IPS DF 6.9 (cell line): ENCODE measurements around the gene SHISA5.
"Not testable (repeated sequence)": the region's sequence is repeated elsewhere in the genome, so short reads cannot be mapped to it uniquely, and the experiment has no call there.

Source experiments
- DNase-seq: peaks from one replicate; pipeline ENCODE4 v3.0.0-alpha.2; 2013; ENCODE audit warnings: low read depth, low spot score
- H3K27ac ChIP-seq: one replicate; pipeline ENCODE4 v1.5.1; 2013; ENCODE audit warnings: low read length, control low read depth
- H3K27me3 ChIP-seq: 2 replicates; pipeline ENCODE4 v1.6.1; 2013; ENCODE audit warnings: mild to moderate bottlenecking, low read length; ENCODE audit not compliant: control insufficient read depth, insufficient read depth
- H3K36me3 ChIP-seq: 2 replicates; pipeline ENCODE4 v1.6.1; 2013; ENCODE audit warnings: low read length; ENCODE audit not compliant: control insufficient read depth, insufficient read depth
- H3K4me1 ChIP-seq: 2 replicates; pipeline ENCODE4 v1.6.1; 2013; ENCODE audit warnings: low read length; ENCODE audit not compliant: control insufficient read depth, insufficient read depth
- H3K4me3 ChIP-seq: 2 replicates; pipeline ENCODE4 v1.5.1; 2013; ENCODE audit warnings: mild to moderate bottlenecking, low read length
- H3K9me3 ChIP-seq: 2 replicates; pipeline ENCODE4 v1.6.1; 2013; ENCODE audit warnings: low read length, inconsistent platforms; ENCODE audit not compliant: control insufficient read depth, insufficient read depth
- WGBS: extraction: QIAGEN DNeasy Blood & Tissue Kit; methylation state at CpG from one replicate; pipeline ENCODE4 v1.1.7; 2013; ENCODE audit warnings: mixed read lengths, missing lambda C conversion rate; ENCODE audit not compliant: insufficient read length, insufficient coverage; 5-methylcytosine and 5-hydroxymethylcytosine counted together

The SHISA5 gene

DNA sequence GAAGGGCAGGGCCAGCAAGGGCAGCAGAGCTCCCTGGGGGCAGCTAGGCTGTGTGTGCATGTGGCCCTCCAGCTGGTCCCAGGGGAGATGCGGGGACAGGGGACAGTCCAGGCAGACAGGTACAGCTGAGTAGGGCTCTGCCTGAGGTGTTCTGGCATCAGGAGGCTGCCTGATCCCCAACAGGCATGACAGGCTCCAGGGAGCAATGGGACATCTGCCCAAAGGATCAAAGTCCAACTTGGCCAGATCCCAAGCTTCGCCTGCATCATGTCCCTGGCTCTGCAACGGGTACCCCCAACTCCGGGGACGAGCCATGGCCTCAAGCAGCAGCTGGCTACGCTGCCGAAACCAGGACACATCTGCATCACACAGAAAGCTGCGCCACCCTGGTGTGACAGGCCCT lies 35.6 kb downstream of the SHISA5 start:
- Histone ChIP-seq H3K4me1 (peaks cover 7% of the 10 kb centered on the region), H3K27ac (no peak overlapping the region)

DNA sequence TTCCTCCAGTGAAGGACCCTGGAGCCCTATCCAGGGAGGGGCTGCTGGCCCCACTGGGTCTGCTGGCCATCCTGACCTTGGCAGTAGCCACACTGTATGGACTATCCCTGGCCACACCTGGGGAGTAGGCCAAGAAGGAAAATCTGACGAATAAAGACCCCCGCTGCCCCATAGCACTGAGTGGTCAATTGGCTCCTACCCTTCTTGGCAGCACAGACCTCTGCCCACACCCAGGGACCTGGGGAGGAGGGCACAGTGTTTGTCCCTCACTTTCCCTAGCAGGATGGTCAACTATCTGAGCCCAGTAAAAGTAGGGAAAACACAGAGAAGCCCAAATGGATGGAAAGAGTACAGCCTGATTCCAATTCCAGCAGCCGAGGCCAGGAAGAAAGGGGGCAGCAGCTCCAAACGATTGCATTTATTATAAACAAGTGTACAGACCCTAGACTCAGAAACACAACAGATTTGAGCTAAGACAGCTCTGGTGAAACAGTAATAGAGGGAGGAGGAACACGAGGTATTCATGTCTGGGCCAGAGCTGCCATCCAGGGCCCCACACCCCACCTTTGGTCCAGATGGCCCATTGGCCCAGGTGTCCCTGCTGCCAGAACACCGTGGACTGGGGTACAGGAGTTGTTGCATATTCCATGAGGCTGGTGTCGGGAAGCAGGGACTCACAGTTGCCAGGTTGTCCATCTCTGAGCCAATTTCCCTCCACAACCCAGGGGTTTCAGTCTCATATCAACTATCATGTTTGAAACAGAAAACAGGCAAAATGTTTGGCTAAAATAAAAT lies 36.3 kb downstream of the SHISA5 start:
- no peaks in the 10 kb centered on the region for H3K9me3 ChIP-seq
- DNase-seq = no peak
- WGBS = no CpG with 5 or more reads among the region's 7 CpGs
- H3K4me3 ChIP-seq = no peak overlapping the region
- no peak overlapping the region for H3K27ac ChIP-seq
- H3K27me3 ChIP-seq = no peaks in the 10 kb centered on the region
- H3K4me1 ChIP-seq = peaks cover 7% of the 10 kb centered on the region
- peaks cover 28% of the 10 kb centered on the region for H3K36me3 ChIP-seq

More for the DNA sequence above, 35.6 kb downstream of the SHISA5 start:
- Histone ChIP-seq H3K36me3 (peaks cover 28% of the 10 kb centered on the region), H3K9me3 (no peaks in the 10 kb centered on the region), H3K4me3 (no peak overlapping the region), H3K27me3 (no peaks in the 10 kb centered on the region)
- WGBS = no CpG with 5 or more reads among the region's 8 CpGs
- no peak for DNase-seq

DNA sequence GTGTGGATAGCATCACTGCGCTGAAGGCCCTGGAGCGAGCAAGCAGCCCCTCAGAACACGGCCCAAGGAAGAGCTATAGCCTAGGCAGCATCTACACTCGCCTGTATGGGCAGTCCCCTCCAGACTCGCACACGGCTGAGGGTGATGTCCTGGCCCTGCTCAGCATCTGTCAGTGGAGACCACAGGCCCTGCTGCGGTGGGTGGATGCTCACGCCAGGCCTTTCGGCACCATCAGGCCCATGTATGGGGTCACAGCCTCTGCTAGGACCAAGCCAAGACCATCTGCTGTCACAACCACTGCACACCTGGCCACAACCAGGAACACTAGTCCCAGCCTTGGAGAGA lies 36.9 kb downstream of the SHISA5 start:
- Histone ChIP-seq H3K36me3 (peaks cover 28% of the 10 kb centered on the region), H3K27me3 (no peaks in the 10 kb centered on the region), H3K27ac (no peak overlapping the region), H3K4me1 (peaks cover 7% of the 10 kb centered on the region), H3K9me3 (no peaks in the 10 kb centered on the region), H3K4me3 (no peak overlapping the region)
- no peak for DNase-seq
- no CpG with 5 or more reads among the region's 9 CpGs for WGBS

DNA sequence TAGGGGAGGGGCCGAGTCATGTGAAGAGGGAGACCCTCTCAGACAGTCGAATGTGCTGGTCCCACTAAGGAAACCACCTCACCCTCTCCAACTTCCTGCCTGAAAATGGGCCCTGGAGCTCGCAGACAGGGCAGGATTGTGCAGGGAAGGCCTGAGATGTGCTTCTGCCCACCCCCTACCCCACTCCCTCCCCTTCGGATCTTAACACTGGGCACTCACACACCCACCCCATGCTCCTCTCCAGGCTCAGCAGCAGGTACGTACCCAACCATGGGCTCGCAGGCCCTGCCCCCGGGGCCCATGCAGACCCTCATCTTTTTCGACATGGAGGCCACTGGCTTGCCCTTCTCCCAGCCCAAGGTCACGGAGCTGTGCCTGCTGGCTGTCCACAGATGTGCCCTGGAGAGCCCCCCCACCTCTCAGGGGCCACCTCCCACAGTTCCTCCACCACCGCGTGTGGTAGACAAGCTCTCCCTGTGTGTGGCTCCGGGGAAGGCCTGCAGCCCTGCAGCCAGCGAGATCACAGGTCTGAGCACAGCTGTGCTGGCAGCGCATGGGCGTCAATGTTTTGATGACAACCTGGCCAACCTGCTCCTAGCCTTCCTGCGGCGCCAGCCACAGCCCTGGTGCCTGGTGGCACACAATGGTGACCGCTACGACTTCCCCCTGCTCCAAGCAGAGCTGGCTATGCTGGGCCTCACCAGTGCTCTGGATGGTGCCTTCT lies 37.4 kb downstream of the SHISA5 start:
- H3K36me3 ChIP-seq = peaks cover 28% of the 10 kb centered on the region
- H3K4me1 ChIP-seq = peaks cover 7% of the 10 kb centered on the region
- no peak overlapping the region for H3K4me3 ChIP-seq
- H3K9me3 ChIP-seq = no peaks in the 10 kb centered on the region
- DNase-seq = no peak
- H3K27ac ChIP-seq = no peak overlapping the region
- WGBS = no CpG with 5 or more reads among the region's 19 CpGs
- no peaks in the 10 kb centered on the region for H3K27me3 ChIP-seq

DNA sequence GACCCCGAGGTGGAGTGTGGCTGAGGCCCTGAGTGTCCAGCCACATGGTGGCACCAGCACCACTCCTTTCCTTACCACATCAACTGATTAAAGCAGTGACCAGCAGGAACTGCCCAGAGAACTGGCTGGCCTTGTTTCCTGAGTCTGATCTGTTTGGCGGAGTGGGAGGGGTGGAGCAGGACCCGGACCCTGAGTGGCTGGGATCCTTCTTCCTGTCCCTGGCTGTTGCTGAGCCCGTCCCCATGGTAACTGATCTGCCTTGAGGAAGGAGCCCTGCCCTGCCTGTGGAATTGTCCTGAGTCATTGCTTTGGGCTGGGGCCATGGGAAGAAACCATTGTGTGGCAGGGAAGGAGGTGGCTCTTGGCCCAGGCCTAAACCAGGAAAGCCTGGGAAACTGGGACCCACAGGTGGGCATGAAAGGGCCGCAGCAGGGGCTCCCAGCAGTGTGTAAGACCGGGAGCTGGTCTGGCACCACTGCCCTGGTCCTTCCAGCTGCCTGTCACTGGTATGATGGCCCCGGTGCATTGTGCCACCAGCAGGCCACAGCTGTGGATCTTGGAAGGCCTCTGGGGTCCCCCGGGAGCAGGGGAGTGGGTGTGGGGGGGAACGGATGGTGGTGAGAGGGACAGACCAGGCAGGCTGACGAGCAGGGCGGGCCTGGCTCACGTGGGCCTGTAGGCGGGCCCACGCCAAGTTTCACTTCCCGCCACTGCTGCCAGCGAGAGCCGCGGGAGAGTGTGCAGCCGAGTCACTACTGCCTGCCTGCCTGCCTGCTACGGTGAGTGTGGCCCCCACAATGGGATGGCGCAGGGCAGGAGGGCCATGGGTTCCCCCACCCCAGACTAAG lies 38.2 kb downstream of the SHISA5 start:
- Histone ChIP-seq H3K27ac (no peak overlapping the region), H3K27me3 (no peaks in the 10 kb centered on the region), H3K36me3 (peaks cover 31% of the 10 kb centered on the region), H3K4me3 (no peak overlapping the region), H3K9me3 (no peaks in the 10 kb centered on the region), H3K4me1 (peaks cover 7% of the 10 kb centered on the region)
- peak; percentile 95 for DNase-seq
- no CpG with 5 or more reads among the region's 21 CpGs for WGBS

DNA sequence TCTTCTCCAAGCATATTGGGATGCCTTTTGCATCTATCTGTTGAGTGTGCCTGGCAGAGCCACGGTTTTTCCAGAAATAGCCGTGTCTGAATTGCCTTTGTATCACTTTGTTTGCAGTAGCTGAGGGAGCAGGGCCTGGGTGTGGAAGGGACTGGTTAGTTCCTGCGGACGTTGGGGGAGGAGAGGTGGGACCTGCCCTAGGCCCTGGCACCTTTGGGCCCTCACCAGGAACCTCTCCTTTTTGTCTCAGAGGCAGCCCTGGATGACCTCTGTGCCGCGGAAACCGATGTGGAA lies 38.8 kb downstream of the SHISA5 start:
- peaks cover 37% of the 10 kb centered on the region for H3K36me3 ChIP-seq
- peaks cover 7% of the 10 kb centered on the region for H3K4me1 ChIP-seq
- no CpG with 5 or more reads among the region's 7 CpGs for WGBS
- no peak for DNase-seq
- no peaks in the 10 kb centered on the region for H3K9me3 ChIP-seq
- H3K27me3 ChIP-seq = no peaks in the 10 kb centered on the region
- H3K27ac ChIP-seq = no peak overlapping the region
- no peak overlapping the region for H3K4me3 ChIP-seq

DNA sequence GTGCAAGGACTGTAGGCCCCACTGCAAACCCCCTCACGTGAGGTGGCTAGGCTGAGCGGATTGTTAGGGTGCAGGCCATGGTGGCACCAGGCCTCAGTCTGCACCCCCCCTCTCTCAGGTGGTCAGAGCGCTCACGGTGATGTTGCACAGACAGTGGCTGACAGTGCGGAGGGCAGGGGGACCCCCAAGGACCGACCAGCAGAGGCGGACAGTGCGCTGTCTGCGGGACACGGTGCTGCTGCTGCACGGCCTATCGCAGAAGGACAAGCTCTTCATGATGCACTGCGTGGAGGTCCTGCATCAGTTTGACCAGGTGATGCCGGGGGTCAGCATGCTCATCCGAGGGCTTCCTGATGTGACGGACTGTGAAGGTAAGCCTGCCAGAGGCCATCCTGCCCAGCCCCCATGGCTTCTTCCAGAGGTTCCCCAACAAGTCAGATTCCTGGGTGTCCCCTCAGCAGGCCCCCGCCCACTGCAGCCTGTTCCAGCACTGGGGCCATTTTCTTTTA lies 39.2 kb downstream of the SHISA5 start:
- Histone ChIP-seq H3K4me1 (peaks cover 7% of the 10 kb centered on the region), H3K9me3 (no peaks in the 10 kb centered on the region), H3K27me3 (no peaks in the 10 kb centered on the region), H3K36me3 (peaks cover 40% of the 10 kb centered on the region), H3K27ac (no peak overlapping the region), H3K4me3 (no peak overlapping the region)
- DNase-seq = no peak
- no CpG with 5 or more reads among the region's 17 CpGs for WGBS

DNA sequence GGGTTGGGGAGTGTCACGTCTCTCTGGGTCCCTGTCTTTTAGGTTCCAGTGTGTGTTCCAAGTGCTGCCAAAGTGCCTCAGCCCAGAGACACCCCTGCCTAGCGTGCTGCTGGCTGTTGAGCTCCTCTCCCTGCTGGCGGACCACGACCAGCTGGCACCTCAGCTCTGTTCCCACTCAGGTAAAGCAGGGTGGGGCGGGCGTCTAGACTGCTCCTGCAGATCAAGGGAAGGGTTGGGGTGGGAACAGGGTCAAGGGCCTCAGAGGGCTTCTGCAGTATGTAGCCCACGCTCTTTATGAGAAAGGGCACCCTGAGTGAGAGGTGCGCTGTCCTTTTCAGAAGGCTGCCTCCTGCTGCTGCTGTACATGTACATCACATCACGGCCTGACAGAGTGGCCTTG lies 40.3 kb downstream of the SHISA5 start:
- no peak for DNase-seq
- H3K4me3 ChIP-seq = no peak overlapping the region
- no peak overlapping the region for H3K27ac ChIP-seq
- H3K4me1 ChIP-seq = peaks cover 7% of the 10 kb centered on the region
- no peaks in the 10 kb centered on the region for H3K27me3 ChIP-seq
- no CpG with 5 or more reads among the region's 9 CpGs for WGBS
- H3K9me3 ChIP-seq = no peaks in the 10 kb centered on the region
- H3K36me3 ChIP-seq = peaks cover 41% of the 10 kb centered on the region

DNA sequence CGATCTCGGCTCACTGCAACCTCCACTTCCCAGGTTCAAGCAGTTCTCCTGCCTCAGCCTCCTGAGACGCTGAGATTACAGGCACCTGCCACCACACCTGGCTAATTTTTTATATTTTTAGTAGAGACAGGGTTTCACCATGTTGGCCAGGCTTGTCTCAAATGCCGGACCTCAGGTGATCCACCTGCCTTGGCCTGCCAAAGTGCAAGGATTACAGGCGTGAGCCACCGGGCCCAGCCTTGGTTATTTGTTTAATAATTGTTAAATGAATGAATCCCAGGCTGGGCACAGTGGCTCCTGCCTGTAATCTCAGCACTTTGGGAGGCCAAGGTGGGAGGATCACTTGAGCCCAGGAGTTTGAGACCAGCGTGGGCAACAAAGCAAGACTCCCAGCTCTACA lies 42.2 kb downstream of the SHISA5 start:
- not testable (repeated sequence) for H3K9me3 ChIP-seq, H3K27ac ChIP-seq, H3K27me3 ChIP-seq, H3K4me1 ChIP-seq, DNase-seq, H3K4me3 ChIP-seq
- peaks cover 31% of the 10 kb centered on the region for H3K36me3 ChIP-seq
- no CpG with 5 or more reads among the region's 7 CpGs for WGBS

DNA sequence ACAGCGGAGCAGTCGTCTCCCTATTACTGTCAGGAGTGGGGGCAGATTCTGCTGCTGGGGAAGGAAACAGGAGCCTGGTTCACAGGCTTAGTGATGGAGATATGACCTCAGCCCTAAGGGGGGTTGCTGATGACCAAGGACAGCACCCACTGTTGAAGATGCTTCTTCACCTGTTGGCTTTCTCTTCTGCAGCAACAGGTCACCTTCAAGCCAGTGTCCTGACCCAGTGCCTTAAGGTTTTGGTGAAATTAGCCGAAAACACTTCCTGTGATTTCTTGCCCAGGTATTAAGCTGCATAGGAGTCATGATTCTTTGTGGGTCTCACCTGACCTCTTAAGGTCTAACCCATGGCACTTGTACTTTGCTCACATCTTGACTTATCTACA lies 43.5 kb downstream of the SHISA5 start:
- no peak overlapping the region for H3K4me3 ChIP-seq
- DNase-seq = no peak
- no peak overlapping the region for H3K27ac ChIP-seq
- H3K4me1 ChIP-seq = no peaks in the 10 kb centered on the region; the same call in 1 of the 2 replicates
- no peaks in the 10 kb centered on the region for H3K9me3 ChIP-seq
- H3K27me3 ChIP-seq = no peaks in the 10 kb centered on the region
- peaks cover 28% of the 10 kb centered on the region for H3K36me3 ChIP-seq
- WGBS = no CpG with 5 or more reads among the region's 3 CpGs
